DND-41 (cell line): ENCODE measurements around the gene PPAN.
A peak's percentile ranks its signal among the peaks of the same experiment; 100 is the strongest.

Experiments
- ATAC-seq: fragments of 200-7000 bp; cut with Tn5 transposase; 3 replicates; pipeline ENCODE4 v1.9.1; 2021; ENCODE audit warnings: low read depth; ENCODE audit not compliant: insufficient read depth
- DNase-seq: peaks from one replicate; pipeline ENCODE4 v3.0.0-alpha.2; 2020
- H2AFZ ChIP-seq: 2 replicates; pipeline ENCODE4 v1.6.0; 2012; ENCODE audit warnings: low read depth, low read length
- H3K27ac ChIP-seq: 2 replicates; pipeline ENCODE4 v1.5.1; 2012; ENCODE audit warnings: low read length, inconsistent platforms
- H3K27me3 ChIP-seq: fragments of 200-600 bp; sonication (generic); 2 replicates; pipeline ENCODE4 v1.6.0; 2012; ENCODE audit warnings: low read length, mild to moderate bottlenecking, inconsistent platforms; ENCODE audit not compliant: insufficient read depth, poor library complexity
- H3K36me3 ChIP-seq: 2 replicates; pipeline ENCODE4 v1.5.1; 2012; ENCODE audit warnings: low read length, inconsistent platforms; ENCODE audit not compliant: insufficient read depth
- H3K4me1 ChIP-seq: 2 replicates; pipeline ENCODE4 v1.5.1; 2012; ENCODE audit warnings: mild to moderate bottlenecking, low read length; ENCODE audit not compliant: insufficient read depth
- H3K4me2 ChIP-seq: 2 replicates; pipeline ENCODE4 v1.6.0; 2012; ENCODE audit warnings: mild to moderate bottlenecking, moderate library complexity, low read length, inconsistent platforms; ENCODE audit not compliant: insufficient read depth
- H3K4me3 ChIP-seq, 2 experiments: fragments of 200-600 bp in 1 of 2; shearing (Covaris generic) in 1 of 2; 2 replicates each; pipeline ENCODE4 v1.5.1; 2012 to 2016; ENCODE audit warnings: inconsistent platforms in 2 of 2, low read length in 2 of 2, mild to moderate bottlenecking in 2 of 2, low read depth in 1 of 2, moderate library complexity in 1 of 2
- H3K79me2 ChIP-seq: 2 replicates; pipeline ENCODE4 v1.6.0; 2012; ENCODE audit warnings: low read length, inconsistent platforms; ENCODE audit not compliant: insufficient read depth
- H3K9ac ChIP-seq: 2 replicates; pipeline ENCODE4 v1.6.0; 2012; ENCODE audit warnings: low read depth, mild to moderate bottlenecking, inconsistent platforms, low read length, moderate library complexity
- H3K9me3 ChIP-seq: 2 replicates; pipeline ENCODE4 v1.5.1; 2012; ENCODE audit warnings: low read length, moderate library complexity, mild to moderate bottlenecking, inconsistent platforms; ENCODE audit not compliant: insufficient read depth, severe bottlenecking
- H4K20me1 ChIP-seq: 2 replicates; pipeline ENCODE4 v1.6.0; 2012; ENCODE audit warnings: low read length; ENCODE audit not compliant: insufficient read depth
- EZH2 ChIP-seq: IDR thresholded peaks from 3 replicates; pipeline ENCODE4 v1.6.1; 2012; ENCODE audit warnings: borderline replicate concordance, low read depth, mild to moderate bottlenecking, moderate library complexity, low read length, inconsistent platforms; ENCODE audit not compliant: severe bottlenecking
- TF ChIP-seq, protein P1 (sequence below): IDR thresholded peaks from 2 replicates; pipeline ENCODE4 v1.5.1; 2012; ENCODE audit warnings: borderline replicate concordance, low read length, moderate library complexity, mild to moderate bottlenecking; ENCODE audit not compliant: poor library complexity, severe bottlenecking; ENCODE audit errors: extremely low read depth

Gene PPAN

DNA sequence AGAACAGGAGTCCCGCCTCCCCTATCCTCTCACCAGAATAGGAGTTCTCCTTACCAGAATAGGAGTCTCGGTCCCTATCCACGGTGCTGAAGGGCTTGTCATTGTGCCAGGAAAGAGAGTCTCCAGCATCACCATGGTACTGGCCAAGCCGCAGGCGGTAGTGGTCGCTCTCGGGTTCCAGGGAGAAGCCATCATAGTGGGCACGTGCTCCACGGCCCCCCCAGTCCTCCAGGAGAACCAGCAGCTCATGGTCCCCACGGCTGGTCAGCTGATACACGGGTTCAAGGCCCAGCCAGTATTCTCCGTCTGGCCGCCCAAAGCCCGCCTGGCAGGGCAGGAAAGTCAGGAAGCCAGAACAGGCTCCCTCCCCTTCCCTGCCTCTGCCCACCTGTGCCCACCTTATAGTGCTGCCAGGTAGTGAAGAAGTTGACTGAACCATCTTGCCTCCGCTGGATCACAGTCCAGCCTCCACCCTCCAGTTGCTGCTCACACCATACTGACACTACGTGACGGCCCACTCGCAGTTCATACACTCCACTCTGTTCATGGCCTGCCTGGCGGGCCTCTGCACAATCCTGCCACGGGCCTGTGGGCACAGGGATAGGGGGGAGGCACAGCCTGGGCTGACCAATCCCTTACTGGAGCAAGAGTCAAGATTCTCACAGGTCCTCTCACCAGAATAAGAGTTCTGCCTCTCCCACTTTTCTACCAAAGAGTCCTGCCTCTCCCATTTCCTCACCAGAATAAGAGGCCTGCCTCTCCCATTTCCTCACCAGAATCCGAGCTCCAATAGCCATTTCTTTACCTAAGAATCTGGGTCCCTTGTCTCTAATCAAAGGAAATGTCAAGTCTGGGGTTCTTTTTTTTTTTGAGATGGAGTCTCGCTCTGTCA lies 12.6 kb upstream of the PPAN start:
- TF ChIP-seq, protein P1, sequence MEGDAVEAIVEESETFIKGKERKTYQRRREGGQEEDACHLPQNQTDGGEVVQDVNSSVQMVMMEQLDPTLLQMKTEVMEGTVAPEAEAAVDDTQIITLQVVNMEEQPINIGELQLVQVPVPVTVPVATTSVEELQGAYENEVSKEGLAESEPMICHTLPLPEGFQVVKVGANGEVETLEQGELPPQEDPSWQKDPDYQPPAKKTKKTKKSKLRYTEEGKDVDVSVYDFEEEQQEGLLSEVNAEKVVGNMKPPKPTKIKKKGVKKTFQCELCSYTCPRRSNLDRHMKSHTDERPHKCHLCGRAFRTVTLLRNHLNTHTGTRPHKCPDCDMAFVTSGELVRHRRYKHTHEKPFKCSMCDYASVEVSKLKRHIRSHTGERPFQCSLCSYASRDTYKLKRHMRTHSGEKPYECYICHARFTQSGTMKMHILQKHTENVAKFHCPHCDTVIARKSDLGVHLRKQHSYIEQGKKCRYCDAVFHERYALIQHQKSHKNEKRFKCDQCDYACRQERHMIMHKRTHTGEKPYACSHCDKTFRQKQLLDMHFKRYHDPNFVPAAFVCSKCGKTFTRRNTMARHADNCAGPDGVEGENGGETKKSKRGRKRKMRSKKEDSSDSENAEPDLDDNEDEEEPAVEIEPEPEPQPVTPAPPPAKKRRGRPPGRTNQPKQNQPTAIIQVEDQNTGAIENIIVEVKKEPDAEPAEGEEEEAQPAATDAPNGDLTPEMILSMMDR, result no peak
- Histone ChIP-seq H3K9ac (no peak overlapping the region), H4K20me1 (0 out of 2 replicates have a peak, but pooled peaks cover 3% of the 10 kb centered on the region), H3K4me2 (no peak overlapping the region), H3K4me1 (no peaks in the 10 kb centered on the region), H3K27me3 (no peaks in the 10 kb centered on the region), H2AFZ (no peak overlapping the region), H3K27ac (no peak overlapping the region), H3K79me2 (no peaks in the 10 kb centered on the region), H3K9me3 (no peaks in the 10 kb centered on the region), H3K36me3 (peaks cover 7% of the 10 kb centered on the region), H3K4me3 (no peak overlapping the region)
- ATAC-seq, result peak; percentile 49; the same call in 1 of the 3 replicates
- DNase-seq, result peak; percentile 30

GRCh38 chr19:10095622-10095947 lies 10.6 kb upstream of the PPAN start:
- Histone ChIP-seq H3K27ac (no peak overlapping the region), H3K9ac (no peak overlapping the region), H3K9me3 (no peaks in the 10 kb centered on the region), H3K79me2 (no peaks in the 10 kb centered on the region), H4K20me1 (0 out of 2 replicates have a peak, but pooled peaks cover 3% of the 10 kb centered on the region), H3K27me3 (no peaks in the 10 kb centered on the region), H3K36me3 (peaks cover 2% of the 10 kb centered on the region; the same call in 1 of the 2 replicates), H3K4me1 (no peaks in the 10 kb centered on the region), H2AFZ (no peak overlapping the region), H3K4me3 (no peak overlapping the region), H3K4me2 (no peak overlapping the region)
- TF ChIP-seq, protein P1, result no peak
- no peak for TF ChIP-seq EZH2
- DNase-seq (no peak), ATAC-seq (no peak)

GRCh38 chr19:10095948-10096614 lies 10.1 kb upstream of the PPAN start:
- Histone ChIP-seq H3K9ac (no peak overlapping the region), H3K9me3 (no peaks in the 10 kb centered on the region), H2AFZ (no peak overlapping the region), H3K27me3 (no peaks in the 10 kb centered on the region), H3K36me3 (peaks cover 2% of the 10 kb centered on the region; the same call in 1 of the 2 replicates), H4K20me1 (0 out of 2 replicates have a peak, but pooled peaks cover 3% of the 10 kb centered on the region), H3K4me1 (no peaks in the 10 kb centered on the region), H3K27ac (no peak overlapping the region), H3K79me2 (no peaks in the 10 kb centered on the region), H3K4me2 (no peak overlapping the region), H3K4me3 (no peak overlapping the region)
- TF ChIP-seq, protein P1, result no peak
- no peak for TF ChIP-seq EZH2
- DNase-seq (no peak), ATAC-seq (no peak)
